HG02571 (cell line): ENCODE results near the gene EXOSC10.
"Not testable (repeated sequence)": the region's sequence is repeated elsewhere in the genome, so short reads cannot be mapped to it uniquely, and the experiment has no call there.

Source experiments
- ATAC-seq: cut with Tn5 transposase; IDR thresholded peaks from one replicate; pipeline ENCODE4 v1.9.1; 2021; ENCODE audit warnings: mild to moderate bottlenecking, moderate library complexity; ENCODE audit not compliant: unreplicated experiment

EXOSC10 gene

GRCh38 chr1:11061652-11062365, 37.9 kb downstream of the EXOSC10 start:
- no peak for ATAC-seq

- ATAC-seq, result peak; percentile 85
These were observed 39.5 kb downstream of the EXOSC10 start, which contains the start of gene SRM for GRCh38 chr1:11059968-11060830. Gene SRM (minus strand): TSS chr1:11060018. CDS start chr1:11059943, 75 bp downstream.

GRCh38 chr1:11059155-11059967, 40.3 kb downstream of the EXOSC10 start:
- ATAC-seq, result peak; percentile 2

- ATAC-seq, result no peak
These were observed 41.0 kb downstream of the EXOSC10 start for GRCh38 chr1:11058595-11059154.

GRCh38 chr1:11058026-11058425, 41.6 kb downstream of the EXOSC10 start:
- ATAC-seq, result no peak

GRCh38 chr1:11057477-11057876, 42.2 kb downstream of the EXOSC10 start:
- no peak for ATAC-seq

GRCh38 chr1:11056504-11056903, 43.2 kb downstream of the EXOSC10 start:
- ATAC-seq, result no peak

- ATAC-seq, result no peak
These were observed 44.0 kb downstream of the EXOSC10 start for GRCh38 chr1:11055676-11056075.

GRCh38 chr1:11054666-11055065, 45.0 kb downstream of the EXOSC10 start:
- no peak for ATAC-seq

GRCh38 chr1:11054181-11054580, 45.5 kb downstream of the EXOSC10 start:
- no peak for ATAC-seq

- no peak for ATAC-seq
These were observed 45.9 kb downstream of the EXOSC10 start for GRCh38 chr1:11053758-11054137.

- no peak for ATAC-seq
These were observed 46.6 kb downstream of the EXOSC10 start for GRCh38 chr1:11052839-11053757.

GRCh38 chr1:11051781-11052511, 47.7 kb downstream of the EXOSC10 start:
- ATAC-seq, result no peak

GRCh38 chr1:11051121-11051520, 48.5 kb downstream of the EXOSC10 start:
- not testable (repeated sequence) for ATAC-seq

- ATAC-seq, result no peak
These were observed 52.9 kb downstream of the EXOSC10 start, which contains the start of gene MASP2 for GRCh38 chr1:11046625-11047365. Gene MASP2 (minus strand): TSS chr1:11047239. CDS start chr1:11047207, 32 bp downstream.

GRCh38 chr1:11046270-11046566, 53.5 kb downstream of the EXOSC10 start:
- ATAC-seq, result no peak

GRCh38 chr1:11045428-11046269, 54.0 kb downstream of the EXOSC10 start:
- ATAC-seq, result no peak
